ENCODE measurements around the gene TUBD1.

The TUBD1 gene

GRCh38 chr17:59888145-59888750 lies 4.5 kb downstream of the TUBD1 start:
- Histone ChIP-seq H3K4me2 (ENCODE audit: insufficient read depth, low read length) (no peak overlapping the region), H3K36me3 (ENCODE audit: insufficient read depth, low read length) (peaks cover 36% of the 10 kb centered on the region), H3K79me2 (ENCODE audit: insufficient read depth, low read length) (peaks cover 33% of the 10 kb centered on the region), H3K4me3 (ENCODE audit: low read depth in 1 of 2, low read length in 2 of 2) (no peak overlapping the region), H4K20me1 (ENCODE audit: insufficient read depth, low read length) (no peaks in the 10 kb centered on the region), H3K27me3 (ENCODE audit: insufficient read depth, low read length, poor library complexity) (no peaks in the 10 kb centered on the region), H2AFZ (ENCODE audit: low read depth, low read length) (no peak overlapping the region), H3K9me3 (ENCODE audit: insufficient read depth, low read length, severe bottlenecking) (no peaks in the 10 kb centered on the region), H3K9ac (ENCODE audit: low read depth, low read length) (no peak overlapping the region; the same call in 1 of the 2 replicates), H3K4me1 (ENCODE audit: insufficient read depth, low read length) (peaks cover 18% of the 10 kb centered on the region), H3K27ac (ENCODE audit: low read length) (no peak overlapping the region)
- ATAC-seq (ENCODE audit: insufficient read depth, low read depth) (no peak), DNase-seq (no peak)
- TF ChIP-seq EZH2 (IDR thresholded peaks at IDR 0.05; ENCODE audit: borderline replicate concordance, low read depth, low read length, severe bottlenecking) (no peak), CTCF (IDR thresholded peaks at IDR 0.05; ENCODE audit: borderline replicate concordance, extremely low read depth, low read length, poor library complexity, severe bottlenecking) (no peak)

GRCh38 chr17:59884861-59885260 lies 7.9 kb downstream of the TUBD1 start:
- Histone ChIP-seq H3K9ac (ENCODE audit: low read depth, low read length) (no peak overlapping the region), H3K27me3 (ENCODE audit: insufficient read depth, low read length, poor library complexity) (no peaks in the 10 kb centered on the region), H3K4me2 (ENCODE audit: insufficient read depth, low read length) (no peak overlapping the region), H3K27ac (ENCODE audit: low read length) (no peak overlapping the region), H3K79me2 (ENCODE audit: insufficient read depth, low read length) (0 out of 2 replicates have a peak, but pooled peaks cover 6% of the 10 kb centered on the region), H3K9me3 (ENCODE audit: insufficient read depth, low read length, severe bottlenecking) (no peaks in the 10 kb centered on the region), H3K4me1 (ENCODE audit: insufficient read depth, low read length) (no peaks in the 10 kb centered on the region), H3K36me3 (ENCODE audit: insufficient read depth, low read length) (peaks cover 36% of the 10 kb centered on the region), H2AFZ (ENCODE audit: low read depth, low read length) (no peak overlapping the region), H4K20me1 (ENCODE audit: insufficient read depth, low read length) (no peaks in the 10 kb centered on the region), H3K4me3 (ENCODE audit: low read depth in 1 of 2, low read length in 2 of 2) (no peak overlapping the region)
- no peak for DNase-seq
- no peak for ATAC-seq (ENCODE audit: insufficient read depth, low read depth)
- no peak for TF ChIP-seq EZH2 (IDR thresholded peaks at IDR 0.05; ENCODE audit: borderline replicate concordance, low read depth, low read length, severe bottlenecking)
- TF ChIP-seq CTCF (IDR thresholded peaks at IDR 0.05; ENCODE audit: borderline replicate concordance, extremely low read depth, low read length, poor library complexity, severe bottlenecking) = no peak

- no peak overlapping the region for H3K4me3 ChIP-seq (ENCODE audit: low read depth in 1 of 2, low read length in 2 of 2)
- H3K9me3 ChIP-seq (ENCODE audit: insufficient read depth, low read length, severe bottlenecking) = no peaks in the 10 kb centered on the region
- DNase-seq (no peak), ATAC-seq (ENCODE audit: insufficient read depth, low read depth) (no peak)
- H3K36me3 ChIP-seq (ENCODE audit: insufficient read depth, low read length) = peaks cover 42% of the 10 kb centered on the region
- H3K27ac ChIP-seq (ENCODE audit: low read length) = no peak overlapping the region
- TF ChIP-seq EZH2 (IDR thresholded peaks at IDR 0.05; ENCODE audit: borderline replicate concordance, low read depth, low read length, severe bottlenecking) = no peak
- TF ChIP-seq CTCF (IDR thresholded peaks at IDR 0.05; ENCODE audit: borderline replicate concordance, extremely low read depth, low read length, poor library complexity, severe bottlenecking) = no peak
- H2AFZ ChIP-seq (ENCODE audit: low read depth, low read length) = no peak overlapping the region
- H3K79me2 ChIP-seq (ENCODE audit: insufficient read depth, low read length) = no peaks in the 10 kb centered on the region
- H3K27me3 ChIP-seq (ENCODE audit: insufficient read depth, low read length, poor library complexity) = no peaks in the 10 kb centered on the region
- no peaks in the 10 kb centered on the region for H4K20me1 ChIP-seq (ENCODE audit: insufficient read depth, low read length)
- H3K4me1 ChIP-seq (ENCODE audit: insufficient read depth, low read length) = no peaks in the 10 kb centered on the region
- H3K9ac ChIP-seq (ENCODE audit: low read depth, low read length) = no peak overlapping the region
- no peak overlapping the region for H3K4me2 ChIP-seq (ENCODE audit: insufficient read depth, low read length)
Measured at GRCh38 chr17:59878624-59879023, 14.1 kb downstream of the TUBD1 start.
